BJ (cell line): Measurements from ENCODE around the gene ARHGAP12. TPM values are rescaled to one million over a fixed set of nuclear protein-coding genes. Genes with fewer than 3 reads are reported as not detected.
"Not testable (repeated sequence)": the region's sequence is repeated elsewhere in the genome, so short reads cannot be mapped to it uniquely, and the experiment has no call there.

Source experiments
- CTCF ChIA-PET: fragments of 350-600 bp; formaldehyde crosslinking; extraction: SDS; loops from one replicate; lab custom pipeline; 2021; ENCODE audit warnings: antibody characterized with exemption, inconsistent platforms; lab: Yijun Ruan, JAX
- POLR2A ChIA-PET: fragments of 300-600 bp; sonication (Branson Sonifier 250); formaldehyde crosslinking; extraction: SDS; loops from one replicate; lab custom pipeline; 2021; ENCODE audit warnings: antibody characterized with exemption; lab: Charles Lee
- DNase-seq: peaks from one replicate; pipeline ENCODE4 v3.0.0-alpha.2; 2011; ENCODE audit warnings: low read depth
- H3K27me3 ChIP-seq: 2 replicates; pipeline ENCODE4 v1.6.0; 2011; ENCODE audit warnings: low read length; ENCODE audit not compliant: control insufficient read depth, insufficient read depth
- H3K36me3 ChIP-seq: 2 replicates; pipeline ENCODE4 v1.5.1; 2011; ENCODE audit warnings: low read length; ENCODE audit not compliant: control insufficient read depth, insufficient read depth
- H3K4me3 ChIP-seq: 2 replicates; pipeline ENCODE4 v1.5.1; 2011; ENCODE audit warnings: low read depth, mild to moderate bottlenecking, control low read depth, low read length
- polyA plus RNA-seq: library from polyadenylated mRNA; depleted of rRNA; stranded (reverse); fragments of >200 nt; gene quantifications from 2 replicates; pipeline ENCODE4 v1.2.3, GENCODE V29; 2011
- TF ChIP-seq, protein P1 (sequence below): IDR thresholded peaks from 2 replicates; pipeline ENCODE4 v1.5.1; 2011; ENCODE audit warnings: low read depth, mild to moderate bottlenecking, control low read depth, inconsistent platforms, low read length, moderate library complexity; ENCODE audit not compliant: insufficient read depth

The ARHGAP12 gene
- polyA plus RNA-seq, 1 experiment = 7.5 TPM

- POLR2A ChIA-PET = interaction anchor here (0.6 kb wide), 1 partner anchor 143 kb away, joined by 3 read pairs; no protein-coding TSS in a partner anchor
- Histone ChIP-seq H3K36me3 (no peaks in the 10 kb centered on the region), H3K27me3 (no peaks in the 10 kb centered on the region), H3K4me3 (no peak overlapping the region)
- no peak for DNase-seq
- TF ChIP-seq, protein P1, sequence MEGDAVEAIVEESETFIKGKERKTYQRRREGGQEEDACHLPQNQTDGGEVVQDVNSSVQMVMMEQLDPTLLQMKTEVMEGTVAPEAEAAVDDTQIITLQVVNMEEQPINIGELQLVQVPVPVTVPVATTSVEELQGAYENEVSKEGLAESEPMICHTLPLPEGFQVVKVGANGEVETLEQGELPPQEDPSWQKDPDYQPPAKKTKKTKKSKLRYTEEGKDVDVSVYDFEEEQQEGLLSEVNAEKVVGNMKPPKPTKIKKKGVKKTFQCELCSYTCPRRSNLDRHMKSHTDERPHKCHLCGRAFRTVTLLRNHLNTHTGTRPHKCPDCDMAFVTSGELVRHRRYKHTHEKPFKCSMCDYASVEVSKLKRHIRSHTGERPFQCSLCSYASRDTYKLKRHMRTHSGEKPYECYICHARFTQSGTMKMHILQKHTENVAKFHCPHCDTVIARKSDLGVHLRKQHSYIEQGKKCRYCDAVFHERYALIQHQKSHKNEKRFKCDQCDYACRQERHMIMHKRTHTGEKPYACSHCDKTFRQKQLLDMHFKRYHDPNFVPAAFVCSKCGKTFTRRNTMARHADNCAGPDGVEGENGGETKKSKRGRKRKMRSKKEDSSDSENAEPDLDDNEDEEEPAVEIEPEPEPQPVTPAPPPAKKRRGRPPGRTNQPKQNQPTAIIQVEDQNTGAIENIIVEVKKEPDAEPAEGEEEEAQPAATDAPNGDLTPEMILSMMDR = peak; percentile 47; the same call in 1 of the 2 replicates
- CTCF ChIA-PET = interaction anchor here (1.1 kb wide), 1 partner anchor 9 kb away, joined by 3 read pairs; no protein-coding TSS in a partner anchor
Measured at GRCh38 chr10:31770307-31770902, 158.2 kb downstream of the ARHGAP12 start.

DNA sequence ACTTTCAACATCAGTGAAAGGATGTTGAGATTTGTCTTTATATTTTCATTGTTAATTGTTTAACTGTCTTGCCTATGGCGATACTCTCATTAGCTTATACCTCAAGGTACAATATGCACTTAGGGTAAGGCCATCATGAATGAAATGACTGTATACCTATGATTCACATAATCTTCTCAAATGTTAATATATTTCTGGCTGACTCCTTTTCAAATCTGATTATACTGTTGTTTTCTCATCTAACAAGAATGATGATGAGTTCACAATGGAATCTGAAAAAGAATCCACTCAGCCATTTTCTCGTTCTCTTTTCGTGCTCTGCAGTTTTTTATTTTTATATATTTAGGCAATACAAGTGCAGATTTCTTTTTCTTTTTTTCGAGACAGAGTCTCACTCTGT is 159.1 kb downstream of the ARHGAP12 start:
- CTCF ChIA-PET = interaction anchor here (1.1 to 1.4 kb wide), 2 partner anchors 9 to 45 kb away, joined by 3 to 4 read pairs; no protein-coding TSS in a partner anchor
- H3K27me3 ChIP-seq = no peaks in the 10 kb centered on the region
- POLR2A ChIA-PET = no interaction called here
- TF ChIP-seq, protein P1 = no peak
- no peak overlapping the region for H3K4me3 ChIP-seq
- DNase-seq = peak; percentile 67
- no peaks in the 10 kb centered on the region for H3K36me3 ChIP-seq

DNA sequence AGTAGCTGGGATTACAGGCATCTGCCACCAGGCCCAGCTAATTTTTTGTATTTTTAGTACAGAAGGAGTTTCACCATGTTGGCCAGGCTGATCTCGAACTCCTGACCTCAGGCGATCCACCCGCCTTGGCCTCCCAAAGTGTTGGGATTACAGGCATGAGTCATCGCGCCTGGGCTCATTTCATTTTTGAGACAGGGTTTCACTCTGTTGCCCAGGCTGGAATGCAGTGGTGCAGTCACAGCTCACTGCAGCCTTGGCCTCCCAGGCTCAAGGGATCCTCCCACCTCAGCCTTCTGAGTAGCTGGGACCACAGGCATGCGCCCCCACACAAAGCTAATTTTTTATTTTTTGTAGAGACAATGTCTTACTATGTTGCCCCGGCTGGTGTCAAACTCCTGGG is 159.7 kb downstream of the ARHGAP12 start:
- DNase-seq, H3K27me3 ChIP-seq, H3K36me3 ChIP-seq, H3K4me3 ChIP-seq, POLR2A ChIA-PET: not testable (repeated sequence)
- CTCF ChIA-PET = interaction anchor here (1.4 kb wide), 1 partner anchor 46 kb away, joined by 4 read pairs; no protein-coding TSS in a partner anchor

DNA sequence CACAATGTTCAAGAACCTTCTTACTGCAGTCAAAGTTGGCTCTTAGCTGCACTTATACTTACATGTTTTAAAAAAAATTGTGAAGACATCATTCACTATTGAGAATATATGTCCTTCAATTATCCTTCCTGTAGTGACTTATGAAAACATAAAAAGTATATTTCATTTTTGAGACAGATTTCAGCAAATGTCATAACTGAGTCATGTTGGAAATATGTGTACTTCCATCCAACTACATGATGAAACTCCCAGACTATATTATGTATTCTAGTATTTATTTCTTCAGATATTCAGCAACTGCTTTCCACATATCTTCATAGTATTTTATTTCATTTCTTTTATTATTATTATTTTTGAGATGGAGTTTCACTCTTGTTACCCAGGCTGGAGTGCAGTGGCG is 160.2 kb downstream of the ARHGAP12 start:
- ChIA-PET CTCF (interaction anchor here (1.4 kb wide), 1 partner anchor 46 kb away, joined by 4 read pairs; no protein-coding TSS in a partner anchor), POLR2A (no interaction called here)
- H3K36me3 ChIP-seq = no peaks in the 10 kb centered on the region
- DNase-seq = no peak
- H3K4me3 ChIP-seq = no peak overlapping the region
- TF ChIP-seq, protein P1 = no peak
- no peaks in the 10 kb centered on the region for H3K27me3 ChIP-seq

GRCh38 chr10:31765541-31765940 is 163.1 kb downstream of the ARHGAP12 start:
- TF ChIP-seq, protein P1 = no peak
- Histone ChIP-seq H3K27me3 (no peaks in the 10 kb centered on the region), H3K36me3 (no peaks in the 10 kb centered on the region), H3K4me3 (no peak overlapping the region)
- ChIA-PET POLR2A (no interaction called here), CTCF (interaction anchor here (0.7 kb wide), 1 partner anchor 14 kb away, joined by 3 read pairs; no protein-coding TSS in a partner anchor)
- DNase-seq = peak; percentile 59

GRCh38 chr10:31762316-31762715 is 166.3 kb downstream of the ARHGAP12 start:
- CTCF ChIA-PET = interaction anchor here (1.8 kb wide), 1 partner anchor 16 kb away, joined by 4 read pairs; no protein-coding TSS in a partner anchor
- Histone ChIP-seq H3K36me3 (no peaks in the 10 kb centered on the region), H3K27me3 (no peaks in the 10 kb centered on the region), H3K4me3 (no peak overlapping the region)
- DNase-seq = no peak
- POLR2A ChIA-PET = no interaction called here
- TF ChIP-seq, protein P1 = no peak
